Measurements from ENCODE around the gene LRRC41. TPM values are rescaled to one million over a fixed set of nuclear protein-coding genes. Genes with fewer than 3 reads are reported as not detected.
"Not testable (repeated sequence)": the region's sequence is repeated elsewhere in the genome, so short reads cannot be mapped to it uniquely, and the experiment has no call there.

The LRRC41 gene
- total RNA-seq, 1 experiment from 2014 or later, result 69.7 TPM

GRCh38 chr1:46244656-46245371 lies 58.6 kb downstream of the LRRC41 start:
- peak; percentile 23 for DNase-seq (ENCODE audit: low spot score)

GRCh38 chr1:46243831-46244230 lies 59.6 kb downstream of the LRRC41 start:
- DNase-seq (ENCODE audit: low spot score), result not testable (repeated sequence)

GRCh38 chr1:46242918-46243317 lies 60.5 kb downstream of the LRRC41 start:
- DNase-seq (ENCODE audit: low spot score), result no peak

DNA sequence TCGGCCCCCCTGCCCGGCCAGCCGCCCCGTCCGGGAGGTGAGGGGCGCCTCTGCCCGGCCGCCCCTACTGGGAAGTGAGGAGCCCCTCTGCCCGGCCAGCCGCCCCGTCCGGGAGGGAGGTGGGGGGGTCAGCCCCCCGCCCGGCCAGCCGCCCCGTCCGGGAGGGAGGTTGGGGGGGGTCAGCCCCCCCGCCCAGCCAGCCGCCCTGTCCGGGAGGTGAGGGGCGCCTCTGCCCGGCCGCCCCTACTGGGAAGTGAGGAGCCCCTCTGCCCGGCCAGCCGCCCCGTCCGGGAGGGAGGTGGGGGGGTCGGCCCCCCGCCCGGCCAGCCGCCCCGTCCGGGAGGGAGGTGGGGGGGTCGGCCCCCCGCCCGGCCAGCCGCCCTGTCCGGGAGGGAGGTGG lies 61.7 kb downstream of the LRRC41 start:
- not testable (repeated sequence) for DNase-seq (ENCODE audit: low spot score)

DNA sequence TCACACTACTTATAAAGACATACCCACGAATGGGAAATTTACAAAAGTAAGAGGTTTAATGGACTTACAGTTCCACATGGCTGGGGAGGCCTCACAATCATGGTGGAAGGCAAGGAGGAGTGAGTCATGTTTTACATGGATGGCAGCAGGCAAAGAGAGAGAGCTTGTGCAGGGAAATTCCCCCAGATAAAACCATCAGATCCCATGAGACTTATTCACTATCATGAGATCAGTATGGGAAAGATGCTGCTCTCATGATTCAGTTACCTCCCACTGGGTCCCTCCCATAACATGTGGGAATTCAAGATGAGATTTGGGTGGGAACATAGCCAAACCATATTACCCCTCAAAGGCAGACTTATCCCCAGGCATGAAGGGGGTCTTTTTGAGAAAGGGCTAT lies 64.6 kb downstream of the LRRC41 start:
- peak; percentile 49 for DNase-seq (ENCODE audit: low spot score)

- no peak for DNase-seq (ENCODE audit: low spot score)
Measured at GRCh38 chr1:46236882-46237281, 66.5 kb downstream of the LRRC41 start.

- not testable (repeated sequence) for DNase-seq (ENCODE audit: low spot score)
Measured at GRCh38 chr1:46231231-46231630, 72.2 kb downstream of the LRRC41 start.

Other genes with a start within 250 kb of the LRRC41 start
- gene PIK3R3, start 171.0 kb downstream of the LRRC41 start, total RNA-seq (2014; rRNA removed; shearing (Covaris generic)), result 9.2 and 11.2 TPM in 2 replicates
- gene TSPAN1, start 128.5 kb downstream of the LRRC41 start, total RNA-seq (2014; rRNA removed; shearing (Covaris generic)), result 1.6 and 2.3 TPM in 2 replicates
- gene P3R3URF, start 127.1 kb downstream of the LRRC41 start, total RNA-seq (2014; rRNA removed; shearing (Covaris generic)), result not detected in 2 replicates
- gene POMGNT1, start 105.2 kb downstream of the LRRC41 start, total RNA-seq (2014; rRNA removed; shearing (Covaris generic)), result 85.5 and 89.7 TPM in 2 replicates
- gene LURAP1, start 100.3 kb downstream of the LRRC41 start, total RNA-seq (2014; rRNA removed; shearing (Covaris generic)), result 2.5 and 4.2 TPM in 2 replicates
- 8.5 and 10.5 TPM in 2 replicates for gene RAD54L, start 55.9 kb downstream of the LRRC41 start, total RNA-seq (2014; rRNA removed; shearing (Covaris generic))
- 534 and 595 TPM in 2 replicates for gene UQCRH, start 82 bp upstream of the LRRC41 start, total RNA-seq (2014; rRNA removed; shearing (Covaris generic))
- gene NSUN4, start 37.2 kb upstream of the LRRC41 start, total RNA-seq (2014; rRNA removed; shearing (Covaris generic)), result 5.3 and 7.1 TPM in 2 replicates
- not detected in 2 replicates for gene FAAH, start 90.7 kb upstream of the LRRC41 start, total RNA-seq (2014; rRNA removed; shearing (Covaris generic))
- gene DMBX1, start 186.2 kb upstream of the LRRC41 start, total RNA-seq (2014; rRNA removed; shearing (Covaris generic)), result 0.89 and 1.3 TPM in 2 replicates
- not detected in 2 replicates for gene KNCN, start 248.0 kb upstream of the LRRC41 start, total RNA-seq (2014; rRNA removed; shearing (Covaris generic))

All from A172 (cell line).